ENCODE results near the gene FOXD4.
"Not testable (repeated sequence)": the region's sequence is repeated elsewhere in the genome, so short reads cannot be mapped to it uniquely, and the experiment has no call there.

FOXD4 gene

GRCh38 chr9:117995-118467, at the start of gene FOXD4:
Gene FOXD4 (minus strand): TSS chr9:118417. CDS start chr9:118119, 298 bp downstream.
- H3K27ac ChIP-seq: not testable (repeated sequence)

GRCh38 chr9:159871-160270, 41.7 kb upstream of the FOXD4 start:
- H3K27ac ChIP-seq: not testable (repeated sequence)

- not testable (repeated sequence) for H3K27ac ChIP-seq
Measured at GRCh38 chr9:151173-151572, 33.0 kb upstream of the FOXD4 start.

GRCh38 chr9:139880-140279, 21.7 kb upstream of the FOXD4 start:
- not testable (repeated sequence) for H3K27ac ChIP-seq

- H3K27ac ChIP-seq: not testable (repeated sequence)
Measured at GRCh38 chr9:117144-117994, 848 bp downstream of the FOXD4 start.

GRCh38 chr9:116239-117077, 1.8 kb downstream of the FOXD4 start:
- not testable (repeated sequence) for H3K27ac ChIP-seq

- H3K27ac ChIP-seq: not testable (repeated sequence)
Measured at GRCh38 chr9:115118-115451, 3.1 kb downstream of the FOXD4 start.

GRCh38 chr9:114267-115117, 3.7 kb downstream of the FOXD4 start:
- H3K27ac ChIP-seq: not testable (repeated sequence)

GRCh38 chr9:113468-114266, 4.5 kb downstream of the FOXD4 start:
- not testable (repeated sequence) for H3K27ac ChIP-seq

GRCh38 chr9:112589-113467, 5.4 kb downstream of the FOXD4 start:
- H3K27ac ChIP-seq: not testable (repeated sequence)

- not testable (repeated sequence) for H3K27ac ChIP-seq
Measured at GRCh38 chr9:110672-111071, 7.5 kb downstream of the FOXD4 start.

- not testable (repeated sequence) for H3K27ac ChIP-seq
Measured at GRCh38 chr9:109540-109939, 8.7 kb downstream of the FOXD4 start.

- H3K27ac ChIP-seq: not testable (repeated sequence)
Measured at GRCh38 chr9:108742-109495, 9.3 kb downstream of the FOXD4 start.

GRCh38 chr9:105991-106390, 12.2 kb downstream of the FOXD4 start:
- not testable (repeated sequence) for H3K27ac ChIP-seq

- not testable (repeated sequence) for H3K27ac ChIP-seq
Measured at GRCh38 chr9:100430-100829, 17.8 kb downstream of the FOXD4 start.

- H3K27ac ChIP-seq: not testable (repeated sequence)
Measured at GRCh38 chr9:99867-100266, 18.4 kb downstream of the FOXD4 start.

GRCh38 chr9:98775-99174, 19.4 kb downstream of the FOXD4 start:
- not testable (repeated sequence) for H3K27ac ChIP-seq

- H3K27ac ChIP-seq: not testable (repeated sequence)
Measured at GRCh38 chr9:94992-95391, 23.2 kb downstream of the FOXD4 start.

GRCh38 chr9:94323-94722, 23.9 kb downstream of the FOXD4 start:
- not testable (repeated sequence) for H3K27ac ChIP-seq
